Caco-2 (cell line): ENCODE data around the gene TAAR6. TPM values are rescaled to one million over a fixed set of nuclear protein-coding genes. Genes with fewer than 3 reads are reported as not detected.
A peak's percentile ranks its signal among the peaks of the same experiment; 100 is the strongest.

Experiments
- BruUV-seq: library from RNA; stranded (reverse); fragments of 400-500 nt; replicated peaks from 2 replicates; lab custom pipeline; 2021; lab: Mats Ljungman, UMichigan
- CTCF ChIA-PET: fragments of 300-600 bp; sonication (Branson Sonifier 250); formaldehyde crosslinking; loops from one replicate; lab custom pipeline; 2022; ENCODE audit warnings: antibody characterized with exemption; lab: Charles Lee
- POLR2A ChIA-PET: fragments of 300-600 bp; sonication (Branson Sonifier 250); formaldehyde crosslinking; loops from one replicate; lab custom pipeline; 2022; ENCODE audit warnings: antibody characterized with exemption; lab: Charles Lee
- DNase-seq, 2 experiments: peaks; one replicate each; pipeline versions ENCODE4 v3.0.0 to v3.0.0-alpha.2; 2020 to 2022
- H3K27me3 ChIP-seq: replicated peaks from 2 replicates; pipeline ENCODE4 v1.6.0; 2011; ENCODE audit warnings: low read length; ENCODE audit not compliant: control insufficient read depth, insufficient read depth
- H3K36me3 ChIP-seq: 2 replicates; pipeline ENCODE4 v1.5.1; 2011; ENCODE audit warnings: low read length; ENCODE audit not compliant: control insufficient read depth, insufficient read depth
- H3K4me1 ChIP-seq: fragments of 250-450 bp; sonication (Bioruptor Pico); 2 replicates; pipeline ENCODE4 v1.5.1; 2020; ENCODE audit warnings: mild to moderate bottlenecking
- H3K4me3 ChIP-seq: 2 replicates; pipeline ENCODE4 v1.5.1; 2011; ENCODE audit warnings: low read depth, mild to moderate bottlenecking, control low read depth, low read length
- H3K9me3 ChIP-seq: fragments of 250-450 bp; sonication (Bioruptor Pico); 2 replicates; pipeline ENCODE4 v1.5.1; 2020; ENCODE audit warnings: mild to moderate bottlenecking, moderate library complexity
- H3K27ac Mint-ChIP-seq: one replicate; pipeline ENCODE4 v1.8.0; 2022; ENCODE audit warnings: mixed read lengths; ENCODE audit not compliant: unreplicated experiment
- H3K27me3 Mint-ChIP-seq: one replicate; pipeline ENCODE4 v1.8.0; 2022; ENCODE audit warnings: mixed read lengths; ENCODE audit not compliant: insufficient read depth, unreplicated experiment
- H3K36me3 Mint-ChIP-seq: one replicate; pipeline ENCODE4 v1.8.0; 2022; ENCODE audit warnings: mild to moderate bottlenecking, mixed read lengths; ENCODE audit not compliant: insufficient read depth, unreplicated experiment
- H3K4me1 Mint-ChIP-seq: one replicate; pipeline ENCODE4 v1.8.0; 2022; ENCODE audit warnings: low read depth, mixed read lengths; ENCODE audit not compliant: unreplicated experiment
- H3K4me3 Mint-ChIP-seq: one replicate; pipeline ENCODE4 v1.8.0; 2022; ENCODE audit warnings: mild to moderate bottlenecking, moderate library complexity, mixed read lengths; ENCODE audit not compliant: unreplicated experiment
- H3K9me3 Mint-ChIP-seq: one replicate; pipeline ENCODE4 v1.8.0; 2022; ENCODE audit warnings: mixed read lengths; ENCODE audit not compliant: unreplicated experiment
- intact Hi-C: fragments of 100-400 bp; cut with micrococcal nuclease; formaldehyde crosslinking; loops from one replicate; pipeline ENCODE4 v1.10.0; 2022; ENCODE audit not compliant: unreplicated experiment
- total RNA-seq: library from RNA; stranded (reverse); gene quantifications from 2 replicates; pipeline ENCODE4 v1.2.3, GENCODE V29; 2022
- TF ChIP-seq, protein P1 (sequence below), 2 experiments: fragments of 200-600 bp in 1 of 2; IDR thresholded peaks; 1 replicate in 1 of 2; 2 replicates in 1 of 2; pipeline versions ENCODE4 v1.5.1 to v1.8.0; 2011 to 2022; ENCODE audit warnings: antibody characterized with exemption in 1 of 2, control low read depth in 1 of 2, inconsistent platforms in 1 of 2, low read depth in 1 of 2, low read length in 1 of 2, mild to moderate bottlenecking in 1 of 2, moderate library complexity in 1 of 2; ENCODE audit not compliant: insufficient read depth in 1 of 2, severe bottlenecking in 1 of 2, unreplicated experiment in 1 of 2

TAAR6 gene
- total RNA-seq, 1 experiment from 2014 or later: not detected

DNA sequence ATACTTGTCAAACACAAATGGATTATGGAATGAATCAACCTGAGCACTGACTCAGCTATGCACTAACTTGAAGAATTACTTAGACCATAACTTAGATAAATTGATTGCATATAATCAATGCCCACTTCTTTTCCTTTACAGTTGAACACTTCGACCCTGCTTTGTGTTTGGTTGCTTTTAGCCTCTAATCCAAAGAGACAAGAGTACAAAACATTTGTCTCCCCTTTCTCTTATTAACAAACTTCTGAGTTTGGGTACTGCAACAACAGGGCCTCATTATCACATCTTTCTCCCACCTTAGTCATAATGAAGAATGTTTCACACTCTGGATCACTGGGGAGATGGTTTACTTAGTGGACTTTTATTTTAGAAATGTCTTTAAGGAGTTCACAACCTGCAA lies 2.6 kb upstream of the TAAR6 start:
- Histone ChIP-seq H3K36me3 (no peaks in the 10 kb centered on the region), H3K27me3 (no peaks in the 10 kb centered on the region), H3K4me3 (no peak overlapping the region), H3K4me1 (peaks cover 3% of the 10 kb centered on the region; the same call in 1 of the 2 replicates), H3K9me3 (no peaks in the 10 kb centered on the region)
- DNase-seq: no peak
- peak overlapping the region; percentile 52 for H3K27ac Mint-ChIP-seq
- ChIA-PET CTCF (no interaction called here), POLR2A (no interaction called here)
- BruUV-seq: no TSS peak
- no peaks in the 10 kb centered on the region for H3K36me3 Mint-ChIP-seq
- no peaks in the 10 kb centered on the region for H3K9me3 Mint-ChIP-seq
- H3K4me1 Mint-ChIP-seq: peaks cover 5% of the 10 kb centered on the region
- H3K27me3 Mint-ChIP-seq: peaks cover 6% of the 10 kb centered on the region
- no peak overlapping the region for H3K4me3 Mint-ChIP-seq
- intact Hi-C loops: no loop called here
- TF ChIP-seq, protein P1, sequence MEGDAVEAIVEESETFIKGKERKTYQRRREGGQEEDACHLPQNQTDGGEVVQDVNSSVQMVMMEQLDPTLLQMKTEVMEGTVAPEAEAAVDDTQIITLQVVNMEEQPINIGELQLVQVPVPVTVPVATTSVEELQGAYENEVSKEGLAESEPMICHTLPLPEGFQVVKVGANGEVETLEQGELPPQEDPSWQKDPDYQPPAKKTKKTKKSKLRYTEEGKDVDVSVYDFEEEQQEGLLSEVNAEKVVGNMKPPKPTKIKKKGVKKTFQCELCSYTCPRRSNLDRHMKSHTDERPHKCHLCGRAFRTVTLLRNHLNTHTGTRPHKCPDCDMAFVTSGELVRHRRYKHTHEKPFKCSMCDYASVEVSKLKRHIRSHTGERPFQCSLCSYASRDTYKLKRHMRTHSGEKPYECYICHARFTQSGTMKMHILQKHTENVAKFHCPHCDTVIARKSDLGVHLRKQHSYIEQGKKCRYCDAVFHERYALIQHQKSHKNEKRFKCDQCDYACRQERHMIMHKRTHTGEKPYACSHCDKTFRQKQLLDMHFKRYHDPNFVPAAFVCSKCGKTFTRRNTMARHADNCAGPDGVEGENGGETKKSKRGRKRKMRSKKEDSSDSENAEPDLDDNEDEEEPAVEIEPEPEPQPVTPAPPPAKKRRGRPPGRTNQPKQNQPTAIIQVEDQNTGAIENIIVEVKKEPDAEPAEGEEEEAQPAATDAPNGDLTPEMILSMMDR (IDR thresholded peaks at IDR 0.05; ENCODE audit: insufficient read depth in 1 of 2, low read depth in 1 of 2, low read length in 1 of 2, severe bottlenecking in 1 of 2, unreplicated experiment in 1 of 2): no peak

DNA sequence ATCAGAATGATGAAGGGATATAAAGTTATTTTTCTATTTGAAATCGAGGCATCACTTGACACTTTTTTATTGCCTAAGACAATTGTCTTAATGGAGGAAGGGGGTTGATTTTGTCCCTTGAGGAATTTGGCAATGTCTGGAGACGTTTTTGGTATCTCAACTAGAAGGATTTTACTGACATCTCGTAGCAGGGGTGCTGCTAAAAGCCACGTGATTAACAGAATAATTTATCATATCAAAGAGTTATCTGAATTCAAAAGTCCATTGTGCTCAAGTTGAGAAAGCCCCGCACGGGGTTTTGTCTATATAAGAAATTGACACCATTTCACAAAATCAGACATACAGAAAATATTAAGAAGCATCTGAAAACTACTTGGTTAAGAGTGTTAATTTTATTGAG lies 1.5 kb upstream of the TAAR6 start:
- intact Hi-C loops: no loop called here

DNA sequence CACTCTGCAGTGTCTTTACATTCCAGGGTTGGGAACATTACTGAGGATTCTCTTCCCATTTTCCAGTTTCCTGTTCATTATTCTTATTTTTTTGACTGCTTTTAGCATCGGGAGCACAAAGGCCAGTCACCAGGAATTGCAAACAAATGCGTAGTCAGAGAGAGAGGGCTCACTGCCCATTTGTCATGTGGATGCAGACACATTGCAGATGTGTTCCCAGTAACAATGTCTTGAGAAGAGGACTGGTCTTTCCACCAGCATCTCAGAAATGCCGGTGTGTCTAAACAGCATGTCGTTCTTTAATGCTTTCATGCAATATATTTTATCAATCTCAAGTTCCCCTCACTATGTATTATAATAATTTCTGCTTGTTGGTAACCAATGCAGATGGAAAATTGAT lies 952 bp upstream of the TAAR6 start:
- TF ChIP-seq, protein P1 (IDR thresholded peaks at IDR 0.05; ENCODE audit: insufficient read depth in 1 of 2, low read depth in 1 of 2, low read length in 1 of 2, severe bottlenecking in 1 of 2, unreplicated experiment in 1 of 2): no peak
- H3K4me1 Mint-ChIP-seq: peaks cover 5% of the 10 kb centered on the region
- peaks cover 3% of the 10 kb centered on the region; the same call in 1 of the 2 replicates for H3K4me1 ChIP-seq
- no peak for DNase-seq
- H3K9me3 ChIP-seq: no peaks in the 10 kb centered on the region
- no peaks in the 10 kb centered on the region for H3K9me3 Mint-ChIP-seq
- no peaks in the 10 kb centered on the region for H3K36me3 Mint-ChIP-seq
- H3K4me3 ChIP-seq: no peak overlapping the region
- no peak overlapping the region for H3K4me3 Mint-ChIP-seq
- no TSS peak for BruUV-seq
- intact Hi-C loops: no loop called here
- H3K36me3 ChIP-seq: no peaks in the 10 kb centered on the region
- H3K27me3 Mint-ChIP-seq: peaks cover 5% of the 10 kb centered on the region
- H3K27ac Mint-ChIP-seq: no peak overlapping the region
- ChIA-PET CTCF (no interaction called here), POLR2A (no interaction called here)
- H3K27me3 ChIP-seq: no peaks in the 10 kb centered on the region

More for the DNA sequence above, 1.5 kb upstream of the TAAR6 start:
- H3K36me3 ChIP-seq: no peaks in the 10 kb centered on the region
- no peak for DNase-seq
- TF ChIP-seq, protein P1 (IDR thresholded peaks at IDR 0.05; ENCODE audit: insufficient read depth in 1 of 2, low read depth in 1 of 2, low read length in 1 of 2, severe bottlenecking in 1 of 2, unreplicated experiment in 1 of 2): no peak
- H3K4me1 ChIP-seq: peaks cover 3% of the 10 kb centered on the region; the same call in 1 of the 2 replicates
- H3K4me3 ChIP-seq: no peak overlapping the region
- no peaks in the 10 kb centered on the region for H3K9me3 ChIP-seq
- BruUV-seq: no TSS peak
- Mint-ChIP-seq H3K4me3 (no peak overlapping the region), H3K36me3 (no peaks in the 10 kb centered on the region), H3K4me1 (peaks cover 5% of the 10 kb centered on the region), H3K9me3 (no peaks in the 10 kb centered on the region), H3K27me3 (peaks cover 5% of the 10 kb centered on the region), H3K27ac (peak overlapping the region; percentile 52)
- ChIA-PET POLR2A (no interaction called here), CTCF (no interaction called here)
- no peaks in the 10 kb centered on the region for H3K27me3 ChIP-seq
